Stimulated activated CD4-positive, alpha-beta T cell treated with anti-CD3 and anti-CD28 coated beads, Interleukin-2, amount 100 ng/mL, for 4 hours (primary cell): Measurements from ENCODE around the gene ZNF385B.
"Not testable (repeated sequence)": the region's sequence is repeated elsewhere in the genome, so short reads cannot be mapped to it uniquely, and the experiment has no call there.

Experiments
- DNase-seq: peaks from one replicate; pipeline ENCODE4 v3.0.0-alpha.2; 2020; ENCODE audit warnings: low read depth

ZNF385B gene

GRCh38 chr2:179861416-179862067 lies at the start of gene ZNF385B:
Gene ZNF385B, minus strand, starts transcription at chr2:179861612.
- no peak for DNase-seq

DNA sequence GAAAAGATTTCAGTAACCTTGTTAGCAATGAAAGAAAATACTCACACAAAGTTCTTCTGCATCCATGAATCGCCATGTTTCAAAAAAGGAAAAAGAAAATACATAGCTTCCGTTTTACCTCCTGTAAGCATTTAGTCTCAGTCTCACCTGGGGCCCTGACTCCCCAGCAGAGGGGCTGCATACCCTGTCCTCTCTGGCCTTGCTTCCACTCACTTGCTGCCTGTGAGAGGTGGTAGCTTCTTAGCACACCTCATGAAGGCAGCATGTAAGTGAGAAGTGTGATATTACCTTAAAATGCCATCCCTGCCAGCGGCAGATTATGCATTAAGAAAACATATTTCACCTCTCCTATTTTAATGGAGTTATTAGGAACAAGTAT lies 49.3 kb upstream of the ZNF385B start:
- no peak for DNase-seq

- no peak for DNase-seq
Measured at GRCh38 chr2:179909845-179910734, 48.7 kb upstream of the ZNF385B start.

DNA sequence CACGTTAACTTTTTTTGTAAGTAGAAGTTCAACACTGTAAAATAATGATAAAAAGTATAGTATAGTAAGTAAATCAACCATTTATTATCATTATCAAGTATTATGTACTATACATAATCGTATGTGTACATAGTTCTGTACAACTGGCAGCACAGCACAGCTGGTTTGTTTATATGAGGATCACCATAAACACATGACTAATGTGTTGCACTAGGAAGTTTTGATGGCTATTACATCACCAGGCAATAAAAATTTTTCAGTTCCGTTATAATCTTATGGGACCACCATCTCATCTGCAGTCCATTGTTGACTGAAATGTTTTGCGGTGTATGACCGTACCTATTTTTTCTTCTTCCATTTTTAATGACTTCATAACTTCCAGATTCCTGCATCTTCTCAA lies 39.2 kb upstream of the ZNF385B start:
- no peak for DNase-seq

GRCh38 chr2:179899666-179900065 lies 38.3 kb upstream of the ZNF385B start:
- DNase-seq: no peak

- no peak for DNase-seq
Measured at GRCh38 chr2:179898873-179899272, 37.5 kb upstream of the ZNF385B start.

GRCh38 chr2:179893616-179894015 lies 32.2 kb upstream of the ZNF385B start:
- no peak for DNase-seq

GRCh38 chr2:179891237-179891636 lies 29.8 kb upstream of the ZNF385B start:
- no peak for DNase-seq

GRCh38 chr2:179890666-179891065 lies 29.3 kb upstream of the ZNF385B start:
- no peak for DNase-seq

DNA sequence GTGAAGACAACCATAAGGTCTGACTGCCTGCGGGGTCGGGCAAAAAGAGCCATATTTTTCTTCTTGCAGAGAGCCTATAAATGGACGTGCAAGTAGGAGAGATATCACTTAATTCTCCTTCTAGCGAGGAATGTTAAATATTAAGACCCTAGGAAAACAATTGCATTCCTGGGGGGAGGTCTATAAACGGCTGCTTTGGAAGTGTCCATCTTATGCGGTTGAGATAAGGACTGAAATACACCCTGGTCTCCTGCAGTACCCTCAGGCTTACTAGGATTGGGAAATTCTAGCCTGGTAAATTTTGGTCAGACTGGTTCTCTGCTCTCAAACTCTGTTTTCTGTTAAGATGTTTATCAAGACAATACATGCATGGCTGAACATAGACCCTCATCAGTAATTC lies 27.2 kb upstream of the ZNF385B start:
- DNase-seq: not testable (repeated sequence)

- DNase-seq: no peak
Measured at GRCh38 chr2:179884193-179884592, 22.8 kb upstream of the ZNF385B start.

- no peak for DNase-seq
Measured at GRCh38 chr2:179882851-179883806, 21.7 kb upstream of the ZNF385B start.

- no peak for DNase-seq
Measured at GRCh38 chr2:179877601-179878364, 16.4 kb upstream of the ZNF385B start.

GRCh38 chr2:179876266-179876665 lies 14.9 kb upstream of the ZNF385B start:
- no peak for DNase-seq

GRCh38 chr2:179875864-179876263 lies 14.5 kb upstream of the ZNF385B start:
- no peak for DNase-seq

- no peak for DNase-seq
Measured at GRCh38 chr2:179862898-179863458, 1.6 kb upstream of the ZNF385B start.

DNA sequence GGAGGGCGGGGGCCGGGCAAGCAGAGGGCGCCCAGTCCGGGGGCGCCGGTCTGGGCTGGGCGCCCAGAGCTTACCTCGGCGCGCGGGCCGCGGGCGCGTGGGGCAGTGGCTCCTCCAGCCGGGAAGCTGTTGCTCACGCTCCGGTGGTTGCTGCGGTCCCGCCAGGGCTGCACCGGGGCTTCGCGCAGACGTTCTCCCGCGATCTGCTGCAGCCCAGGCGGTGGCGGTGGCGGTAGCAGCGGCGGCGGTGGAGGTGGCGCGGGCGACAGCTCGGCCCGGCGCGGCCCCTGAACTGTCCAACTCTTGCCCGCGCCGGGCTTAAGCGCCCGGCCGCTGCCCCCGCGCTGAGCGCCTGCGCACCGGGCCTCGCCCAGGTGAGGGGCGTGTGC lies 391 bp downstream of the ZNF385B start:
- no peak for DNase-seq

GRCh38 chr2:179860255-179861026 lies 971 bp downstream of the ZNF385B start:
- no peak for DNase-seq

- no peak for DNase-seq
Measured at GRCh38 chr2:179859523-179859922, 1.9 kb downstream of the ZNF385B start.

- no peak for DNase-seq
Measured at GRCh38 chr2:179857236-179857635, 4.2 kb downstream of the ZNF385B start.
